ENCODE data around the gene GAK. TPM values are rescaled to one million over a fixed set of nuclear protein-coding genes. Genes with fewer than 3 reads are reported as not detected.

Gene GAK
- total RNA-seq, 4 donors from 2014 or later = 62.3 to 126 (median 85.4) TPM

GRCh38 chr4:884259-884658, 47.9 kb downstream of the GAK start:
- ATAC-seq (ENCODE audit: low FRiP score) = no peak
- no peak for TF ChIP-seq CTCF (IDR thresholded peaks at IDR 0.05)
- DNase-seq (ENCODE audit: low spot score) = no peak

DNA sequence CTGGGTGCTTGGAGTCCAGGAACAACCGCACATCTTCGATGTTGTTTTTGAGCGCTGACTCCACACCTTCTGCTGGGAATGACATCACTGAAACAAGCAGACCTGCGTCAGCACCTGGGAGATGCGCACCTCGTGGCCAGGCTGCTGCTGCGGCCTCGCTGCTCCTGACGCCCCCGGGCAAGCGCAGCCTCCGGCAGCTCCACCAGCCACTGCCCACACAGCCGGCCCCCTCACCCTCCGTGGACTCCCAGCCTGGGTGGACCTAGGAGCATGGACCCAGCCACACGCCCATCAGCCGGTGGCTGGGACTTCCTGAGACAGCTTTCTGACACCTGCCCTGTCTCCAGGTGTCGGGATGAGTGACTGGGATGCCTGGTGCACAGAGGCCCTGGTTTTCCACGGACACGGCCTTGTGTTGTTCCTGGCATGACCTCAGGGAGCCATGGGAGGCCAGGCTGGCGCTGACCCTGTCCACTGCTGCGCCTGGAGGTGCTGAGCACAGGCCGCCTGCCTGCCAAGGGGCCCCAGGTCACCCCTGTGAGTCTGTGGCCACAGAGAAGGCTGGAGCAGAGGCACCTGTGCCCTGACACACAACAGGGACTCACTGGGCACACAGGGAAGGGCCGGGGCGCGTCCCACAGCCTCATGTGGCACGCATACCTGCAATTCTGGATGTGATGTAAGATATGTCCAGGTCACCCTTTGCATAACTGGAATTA, 48.6 kb downstream of the GAK start:
- TF ChIP-seq CTCF (IDR thresholded peaks at IDR 0.05) = no peak
- ATAC-seq (ENCODE audit: low FRiP score) (no peak), DNase-seq (ENCODE audit: low spot score) (no peak)

DNA sequence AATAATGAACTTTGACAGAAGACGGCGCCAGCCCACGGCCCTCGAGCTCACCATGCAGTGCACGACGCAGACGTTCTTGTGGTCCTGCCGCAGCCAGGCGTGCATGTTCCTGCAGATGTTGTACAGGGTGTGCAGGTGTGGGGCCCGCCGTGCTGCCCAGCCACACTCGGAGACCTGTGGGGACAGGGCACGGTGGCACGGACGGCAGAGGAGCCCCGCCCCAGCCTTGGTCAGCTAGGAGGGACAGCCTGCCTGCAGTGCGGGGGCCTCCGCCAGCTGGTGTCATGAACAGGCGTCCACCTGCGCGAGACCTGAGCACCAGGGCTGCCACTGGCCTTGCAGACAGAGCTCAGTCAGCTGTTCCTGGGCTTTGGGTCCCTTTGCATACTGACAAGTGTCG, 49.5 kb downstream of the GAK start:
- DNase-seq (ENCODE audit: low spot score) (no peak), ATAC-seq (ENCODE audit: low FRiP score) (no peak)
- TF ChIP-seq CTCF (IDR thresholded peaks at IDR 0.05) = no peak

DNA sequence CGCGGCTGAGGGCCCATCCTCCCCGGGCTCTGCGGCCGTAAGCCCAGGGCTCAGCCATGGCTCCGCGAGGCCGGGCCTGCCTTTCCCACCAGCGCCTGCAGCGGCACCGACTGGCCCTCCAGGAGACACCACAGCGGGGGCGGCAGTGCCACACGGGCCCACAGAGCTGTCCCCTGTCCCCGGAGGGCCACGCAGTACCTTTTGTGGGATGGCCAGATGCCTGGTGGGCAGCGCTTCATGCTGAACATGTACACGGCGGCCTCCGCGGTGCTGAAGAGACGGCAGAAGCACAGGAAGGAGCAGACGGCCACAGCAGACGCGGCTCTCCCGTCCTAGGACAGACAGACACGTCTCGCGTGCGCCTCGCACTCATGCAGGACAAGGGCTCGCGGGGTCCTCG, 50.4 kb downstream of the GAK start:
- ATAC-seq (ENCODE audit: low FRiP score) (no peak), DNase-seq (ENCODE audit: low spot score) (no peak)
- no peak for TF ChIP-seq CTCF (IDR thresholded peaks at IDR 0.05)

DNA sequence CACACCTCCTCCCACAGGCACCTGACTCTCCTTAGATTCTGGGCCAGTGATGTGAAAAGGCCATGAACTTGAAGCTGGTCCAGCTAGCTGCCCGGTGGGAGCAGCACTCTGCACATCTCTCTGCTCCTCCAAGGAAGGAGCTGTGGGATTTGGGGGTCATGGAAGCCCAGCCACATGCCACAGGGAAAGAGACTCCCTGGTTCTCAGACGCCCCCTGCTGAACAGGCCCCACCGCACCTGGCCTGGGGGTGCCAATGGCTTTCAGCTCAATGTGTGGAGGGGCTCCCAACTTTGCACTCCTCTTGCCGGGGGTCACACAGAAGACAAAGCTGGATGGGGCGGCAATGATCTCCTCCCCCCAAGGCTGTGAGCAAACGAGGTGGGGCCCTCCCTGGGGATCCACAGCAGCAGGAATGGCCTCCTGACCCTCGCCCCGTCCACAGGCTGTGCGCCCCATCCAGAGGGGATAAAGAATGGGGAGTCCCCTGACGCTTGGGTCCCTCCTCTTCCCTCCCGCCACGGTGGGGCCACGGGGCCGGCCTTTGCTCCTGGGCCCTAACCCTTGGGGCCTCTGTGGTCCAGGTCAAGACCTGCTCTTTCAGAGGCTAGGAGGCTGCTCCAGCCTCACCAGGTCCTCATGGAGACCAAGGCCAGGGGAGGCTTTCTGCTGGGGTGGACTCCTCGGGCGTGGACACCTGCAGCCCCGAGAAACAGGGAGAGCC, 51.3 kb downstream of the GAK start:
- DNase-seq (ENCODE audit: low spot score) (no peak), ATAC-seq (ENCODE audit: low FRiP score) (no peak)
- TF ChIP-seq CTCF (IDR thresholded peaks at IDR 0.05) = no peak

DNA sequence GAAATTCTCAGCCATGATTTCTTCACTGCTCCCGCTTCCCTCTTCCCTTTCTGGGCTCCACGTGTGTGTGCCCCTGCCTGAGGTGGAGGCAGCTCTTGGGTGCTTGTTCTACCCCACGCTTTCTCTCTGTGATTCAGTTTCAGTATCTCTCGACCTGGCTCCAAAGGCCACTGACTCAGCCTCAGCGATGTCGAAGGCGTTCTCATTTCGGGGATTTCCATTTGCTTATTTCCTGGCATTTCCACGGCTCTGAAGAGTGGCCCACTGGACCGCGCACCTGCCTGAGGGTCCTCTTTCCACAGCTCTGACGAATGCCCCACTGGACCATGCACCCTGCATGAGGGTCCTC, 52.4 kb downstream of the GAK start:
- ATAC-seq (ENCODE audit: low FRiP score) = no peak
- no peak for TF ChIP-seq CTCF (IDR thresholded peaks at IDR 0.05)

More for the DNA sequence above, 52.4 kb downstream of the GAK start:
- DNase-seq (ENCODE audit: low spot score) = no peak
